GM19193 (cell line): Measurements from ENCODE around the gene CDIPT.

Source experiments
- POLR2A ChIP-seq: IDR thresholded peaks from 4 replicates; pipeline ENCODE4 v1.6.1; 2011; ENCODE audit not compliant: insufficient read depth, insufficient read length; ENCODE audit errors: extremely low read depth

Gene CDIPT

GRCh38 chr16:29862884-29863668 lies at the start of gene CDIPT:
Gene CDIPT, minus strand, starts transcription at chr16:29863226. Its CDS starts 369 bp downstream, at chr16:29862857.
- TF ChIP-seq POLR2A = peak; percentile 64

GRCh38 chr16:29912087-29912486 lies 49.1 kb upstream of the CDIPT start:
- no peak for TF ChIP-seq POLR2A

GRCh38 chr16:29911676-29912010 lies 48.6 kb upstream of the CDIPT start:
- TF ChIP-seq POLR2A = no peak

GRCh38 chr16:29910819-29911675 lies 48.0 kb upstream of the CDIPT start:
- TF ChIP-seq POLR2A = no peak

GRCh38 chr16:29909391-29909790 lies 46.4 kb upstream of the CDIPT start:
- no peak for TF ChIP-seq POLR2A

GRCh38 chr16:29908719-29909220 lies 45.7 kb upstream of the CDIPT start:
- TF ChIP-seq POLR2A = no peak

- no peak for TF ChIP-seq POLR2A
These were observed 44.9 kb upstream of the CDIPT start for GRCh38 chr16:29907973-29908372.

GRCh38 chr16:29906520-29907244 lies 43.7 kb upstream of the CDIPT start:
- TF ChIP-seq POLR2A = no peak

- no peak for TF ChIP-seq POLR2A
These were observed 42.6 kb upstream of the CDIPT start for GRCh38 chr16:29905668-29906067.

- TF ChIP-seq POLR2A = no peak
These were observed 41.9 kb upstream of the CDIPT start for GRCh38 chr16:29904947-29905346.

- TF ChIP-seq POLR2A = no peak
These were observed 40.6 kb upstream of the CDIPT start for GRCh38 chr16:29903590-29903989.

GRCh38 chr16:29901607-29901945 lies 38.5 kb upstream of the CDIPT start:
- TF ChIP-seq POLR2A = no peak

GRCh38 chr16:29900888-29901606 lies 38.0 kb upstream of the CDIPT start:
- TF ChIP-seq POLR2A = no peak

GRCh38 chr16:29900102-29900887 lies 37.3 kb upstream of the CDIPT start, which contains the start of gene ASPHD1:
Gene ASPHD1, plus strand, starts transcription at chr16:29900488. Its CDS starts 484 bp downstream, at chr16:29900972.
- no peak for TF ChIP-seq POLR2A
